T-helper 2 cell (primary cell): ENCODE data around the gene IL31RA.
A peak's percentile ranks its signal among the peaks of the same experiment; 100 is the strongest.

Experiments
- DNase-seq, 5 experiments: peaks; one replicate each; pipeline versions ENCODE4 v3.0.0 to v3.0.0-alpha.2; 2012 to 2022

Gene IL31RA

GRCh38 chr5:55860288-55860687, 9.1 kb downstream of the IL31RA start:
- DNase-seq = peak in 1 of 5 experiments; percentile 17

- no peak for DNase-seq
Observed at GRCh38 chr5:55860709-55861108, 9.6 kb downstream of the IL31RA start.

- no peak for DNase-seq
Observed at GRCh38 chr5:55864606-55865541, 13.7 kb downstream of the IL31RA start.

GRCh38 chr5:55865831-55866230, 14.7 kb downstream of the IL31RA start:
- no peak for DNase-seq

- no peak for DNase-seq
Observed at GRCh38 chr5:55866485-55866884, 15.3 kb downstream of the IL31RA start.

GRCh38 chr5:55866934-55867333, 15.8 kb downstream of the IL31RA start:
- DNase-seq = no peak

- peak in 1 of 5 experiments; percentile 6 for DNase-seq
Observed at GRCh38 chr5:55868846-55869245, 17.7 kb downstream of the IL31RA start.

- DNase-seq = no peak
Observed at GRCh38 chr5:55869847-55870246, 18.7 kb downstream of the IL31RA start.

GRCh38 chr5:55873234-55873633, 22.1 kb downstream of the IL31RA start:
- no peak for DNase-seq

- DNase-seq = no peak
Observed at GRCh38 chr5:55877655-55878054, 26.5 kb downstream of the IL31RA start.

- no peak for DNase-seq
Observed at GRCh38 chr5:55880453-55880852, 29.3 kb downstream of the IL31RA start.

- DNase-seq = no peak
Observed at GRCh38 chr5:55885359-55885758, 34.2 kb downstream of the IL31RA start.

GRCh38 chr5:55888205-55888604, 37.0 kb downstream of the IL31RA start:
- no peak for DNase-seq

- no peak for DNase-seq
Observed at GRCh38 chr5:55892479-55892878, 41.3 kb downstream of the IL31RA start.

- DNase-seq = peak in 1 of 5 experiments; percentile 52
Observed at GRCh38 chr5:55894135-55894534, 43.0 kb downstream of the IL31RA start.

GRCh38 chr5:55895346-55895745, 44.2 kb downstream of the IL31RA start:
- DNase-seq = no peak

GRCh38 chr5:55896238-55896637, 45.1 kb downstream of the IL31RA start:
- no peak for DNase-seq

GRCh38 chr5:55896663-55897062, 45.5 kb downstream of the IL31RA start:
- no peak for DNase-seq

GRCh38 chr5:55897206-55897894, 46.2 kb downstream of the IL31RA start:
- no peak for DNase-seq

- DNase-seq = peak in 1 of 5 experiments; percentile 57
Observed at GRCh38 chr5:55897905-55898304, 46.7 kb downstream of the IL31RA start.

GRCh38 chr5:55899344-55899743, 48.2 kb downstream of the IL31RA start:
- DNase-seq = no peak

GRCh38 chr5:55900068-55900467, 48.9 kb downstream of the IL31RA start:
- peak in 1 of 5 experiments; percentile 20 for DNase-seq

GRCh38 chr5:55900776-55901175, 49.6 kb downstream of the IL31RA start:
- no peak for DNase-seq

- DNase-seq = no peak
Observed at GRCh38 chr5:55902696-55903095, 51.5 kb downstream of the IL31RA start.
